GM19035 (cell line): ENCODE results near the gene PRXL2A.

Experiments
- ATAC-seq: cut with Tn5 transposase; IDR thresholded peaks from one replicate; pipeline ENCODE4 v1.9.1; 2021; ENCODE audit not compliant: unreplicated experiment

Gene PRXL2A

DNA sequence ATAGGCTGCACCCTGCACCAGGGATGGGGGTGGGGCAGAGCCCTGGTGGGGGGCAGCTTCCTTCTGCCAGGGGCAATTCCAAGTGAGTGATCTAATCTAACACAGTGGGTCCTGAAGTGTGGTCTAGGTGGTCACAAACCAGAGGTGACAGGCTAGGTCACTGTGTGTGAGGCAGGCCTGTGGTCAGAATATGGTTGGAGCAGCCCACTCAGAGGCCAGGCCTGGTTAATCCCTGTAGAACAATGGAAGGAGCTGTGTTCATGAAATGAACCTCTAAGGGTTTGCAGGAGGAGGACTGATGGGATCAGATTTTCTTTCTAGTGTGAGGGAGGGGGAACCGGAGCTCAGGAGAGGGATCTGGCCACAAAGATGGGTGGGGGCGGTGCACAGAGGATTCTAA, 35.8 kb downstream of the PRXL2A start:
- no peak for ATAC-seq

DNA sequence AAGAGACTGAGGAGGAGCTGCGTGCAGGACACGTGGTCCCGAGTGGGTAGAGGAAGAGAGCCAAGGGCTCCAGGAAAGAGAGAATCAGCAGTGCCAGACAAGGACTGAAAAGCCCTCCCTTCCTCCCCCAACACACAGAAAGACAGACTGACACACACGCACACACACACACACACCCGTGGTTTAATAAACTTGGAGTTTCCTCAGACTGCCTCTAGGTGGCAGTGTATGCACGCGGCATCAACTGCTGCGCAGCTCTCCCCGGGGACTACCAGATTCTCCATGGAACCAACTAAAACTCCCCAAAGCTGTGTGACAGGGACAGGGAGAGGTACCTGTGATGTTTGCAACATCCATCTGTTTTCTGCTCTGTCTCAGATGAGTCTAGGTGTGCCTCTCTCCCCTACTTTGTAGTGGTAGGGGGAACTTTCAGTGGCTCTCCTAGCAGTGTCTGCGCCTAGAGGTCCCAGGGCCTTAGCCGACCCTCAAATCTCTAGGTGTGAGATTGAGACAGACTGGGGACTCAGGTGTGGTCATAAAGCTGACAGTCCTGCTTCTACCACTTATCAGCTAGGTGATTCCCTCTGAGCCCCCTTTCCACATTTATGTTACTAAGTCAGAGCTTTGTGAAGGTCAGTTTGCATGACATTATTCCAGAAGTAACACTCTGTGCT, 36.4 kb downstream of the PRXL2A start:
- ATAC-seq: peak; percentile 76

DNA sequence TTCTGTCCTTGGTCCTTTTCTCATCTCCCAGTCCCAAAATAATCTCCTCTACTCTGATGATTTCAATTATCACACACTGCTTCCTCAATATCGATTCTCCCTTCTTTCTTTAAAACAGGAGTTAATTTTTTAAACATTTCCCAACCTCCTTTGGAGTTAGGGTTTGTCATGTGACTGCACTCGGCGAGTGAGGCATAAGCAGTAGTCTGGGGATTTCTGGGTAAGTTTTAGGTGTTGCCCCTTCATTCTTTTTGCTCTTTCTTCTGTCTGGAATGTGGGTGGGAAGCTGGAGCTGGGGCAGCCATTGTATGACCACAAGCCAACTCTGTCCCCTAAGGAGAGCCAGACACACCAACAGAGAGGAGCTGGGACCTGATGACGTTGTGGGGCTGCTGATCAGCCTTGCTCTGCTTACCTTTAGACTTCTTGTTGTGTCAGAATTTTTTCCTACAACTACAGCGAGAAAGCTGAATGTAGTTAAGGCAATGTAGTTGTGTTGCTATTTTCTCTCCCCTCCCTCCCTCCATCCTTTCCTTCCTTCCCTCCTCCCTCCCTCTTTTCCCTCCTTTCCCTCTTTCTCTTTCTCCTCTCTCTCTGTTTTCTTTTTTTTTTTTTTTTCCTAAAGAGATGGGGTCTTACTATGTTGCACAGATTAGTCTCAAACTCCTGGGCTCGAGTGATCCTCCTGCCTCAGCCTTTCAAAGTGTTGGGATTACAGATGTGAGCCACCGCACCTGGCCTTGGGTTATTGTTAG, 39.3 kb downstream of the PRXL2A start:
- no peak for ATAC-seq

DNA sequence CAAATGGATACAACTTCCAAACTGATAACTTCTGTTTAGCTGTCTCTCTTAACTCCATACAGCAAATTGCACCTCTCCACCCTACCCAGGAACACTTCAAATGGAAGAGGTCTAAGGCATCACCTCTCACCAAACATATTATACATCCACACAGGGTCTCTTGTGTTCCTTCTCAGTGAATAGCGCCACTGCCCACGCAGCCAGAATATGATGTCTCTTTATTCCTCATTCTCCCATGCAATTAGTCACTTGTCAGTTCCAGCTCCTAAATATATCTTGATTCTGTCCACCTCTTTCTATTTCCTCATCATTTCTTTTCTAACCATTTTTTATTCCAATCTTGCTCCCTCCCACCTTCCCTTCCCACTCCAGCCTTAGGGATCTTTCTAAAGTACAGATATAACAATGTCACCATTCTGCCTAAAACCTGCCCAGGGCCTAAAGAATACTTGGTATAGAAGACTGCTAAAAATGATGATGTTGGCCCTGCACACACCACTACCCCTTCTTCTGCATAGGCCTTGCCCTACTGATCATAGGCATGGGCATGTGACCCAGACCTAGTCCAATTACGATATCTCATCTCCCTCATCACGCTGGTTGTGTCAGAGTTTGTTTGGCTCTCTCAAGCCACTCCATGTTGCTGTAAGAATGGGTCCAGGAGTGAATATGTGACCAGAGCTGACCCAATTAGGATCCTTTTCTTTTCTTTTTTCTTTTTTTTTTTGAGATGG, 40.0 kb downstream of the PRXL2A start:
- no peak for ATAC-seq

DNA sequence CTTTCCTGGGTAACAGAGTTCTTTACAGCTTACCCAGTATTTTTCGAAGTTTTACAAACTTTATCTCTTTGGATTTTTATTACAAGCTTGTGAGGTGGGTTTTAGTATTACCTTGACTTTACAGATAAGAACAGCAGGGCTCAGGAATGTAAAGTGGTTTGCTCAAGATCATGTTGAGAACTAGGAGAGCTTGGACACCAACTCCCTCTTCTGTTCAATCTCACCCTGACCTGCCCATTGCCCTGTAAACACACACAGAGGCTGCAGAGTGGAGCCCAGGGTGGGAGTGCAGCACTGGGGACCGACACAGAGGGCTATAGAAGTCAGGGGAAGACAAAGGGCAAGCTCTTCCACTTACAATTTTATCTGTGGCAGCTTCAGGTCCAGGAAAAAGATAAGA, 41.2 kb downstream of the PRXL2A start:
- ATAC-seq: no peak

DNA sequence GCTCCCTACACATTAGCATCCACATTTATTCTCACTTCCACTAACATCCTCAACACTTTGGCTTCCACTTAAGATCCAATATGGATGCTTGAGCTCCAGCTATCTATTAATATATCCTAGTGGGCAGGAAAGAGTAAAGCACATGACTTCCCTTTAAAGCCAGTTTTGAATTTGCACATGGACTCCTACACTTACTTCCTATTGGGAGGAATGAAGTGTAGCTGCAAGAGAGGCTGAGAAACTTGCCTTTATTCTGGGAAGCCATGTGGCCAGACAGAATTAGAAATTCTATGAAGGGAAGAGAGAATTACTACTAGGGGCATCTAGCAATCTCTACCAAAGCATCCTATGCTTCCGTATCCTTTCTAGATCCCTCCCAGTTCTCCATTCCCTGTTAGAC, 42.8 kb downstream of the PRXL2A start:
- ATAC-seq: no peak

DNA sequence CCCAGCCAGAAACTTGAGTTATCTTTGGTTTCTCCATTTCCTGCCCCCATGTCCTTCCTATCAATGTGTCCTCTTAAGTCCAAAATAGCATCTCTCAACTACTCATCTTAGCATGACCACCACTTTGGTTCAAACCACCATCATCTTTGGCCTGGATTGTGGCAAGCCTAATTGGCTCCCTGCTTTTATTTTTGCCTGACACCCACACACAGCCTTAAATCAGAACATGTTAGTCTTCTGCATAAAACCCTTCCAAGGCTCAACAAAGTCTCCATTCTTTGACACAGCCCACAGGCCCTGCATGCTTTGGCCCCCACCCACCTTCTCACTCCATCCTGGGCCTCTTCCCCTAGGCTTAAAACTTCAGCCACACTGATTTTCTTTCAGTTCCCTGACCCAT, 43.7 kb downstream of the PRXL2A start:
- no peak for ATAC-seq

DNA sequence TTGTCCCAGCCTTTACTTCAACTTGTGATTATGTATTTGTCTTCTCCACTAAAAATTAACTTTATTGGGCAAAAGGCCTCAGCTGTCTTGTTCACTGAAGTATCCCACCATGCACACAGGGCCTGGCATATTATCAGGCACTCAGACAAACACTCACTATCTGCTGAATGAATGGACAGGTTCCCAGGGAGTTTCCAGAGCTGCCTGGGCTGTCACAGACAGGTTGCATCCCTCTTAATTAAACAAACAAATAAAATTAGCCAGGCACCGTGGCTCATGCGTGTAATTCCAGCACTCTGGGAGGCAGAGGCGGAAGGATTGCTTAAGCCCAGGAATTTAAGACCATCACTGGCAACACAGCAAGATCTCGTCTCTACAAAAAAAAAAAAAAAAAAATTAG, 44.3 kb downstream of the PRXL2A start:
- ATAC-seq: no peak

DNA sequence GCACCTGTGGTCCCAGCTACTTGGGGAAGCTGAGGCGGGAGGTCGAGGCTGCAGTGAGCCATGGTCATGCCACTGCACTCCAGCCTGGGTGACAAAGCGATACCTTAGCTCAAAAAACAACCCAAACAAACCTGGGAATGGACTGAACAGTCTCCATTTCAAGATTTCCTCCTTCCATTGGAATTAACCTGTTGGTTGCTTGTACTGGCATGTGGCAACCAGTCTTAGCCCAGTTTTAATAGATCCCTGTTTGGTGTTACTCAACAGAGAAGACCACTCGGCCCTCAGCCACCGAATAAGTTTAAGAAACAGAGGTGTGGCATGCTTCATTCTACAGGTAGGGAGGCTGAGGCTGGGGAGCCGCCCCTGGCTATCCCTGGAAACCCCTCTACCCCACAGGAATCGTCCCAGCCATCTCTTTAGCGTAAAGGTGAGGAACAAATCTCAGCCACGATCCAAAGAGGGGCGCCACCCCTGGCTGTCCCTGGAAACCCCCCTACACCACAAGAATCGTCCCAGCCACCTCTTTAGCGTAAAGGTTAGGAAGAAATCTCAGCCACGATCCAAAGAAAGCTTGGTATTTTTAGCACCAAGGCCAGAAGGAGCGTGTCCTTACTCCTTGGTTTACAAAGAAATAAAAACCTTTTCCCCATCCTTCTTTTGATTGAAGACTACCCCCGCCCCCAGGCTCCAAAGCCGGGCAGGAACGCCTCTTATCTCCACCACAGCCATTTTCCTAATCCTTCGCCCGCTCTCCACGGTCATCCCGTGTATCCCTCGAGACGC, 44.9 kb downstream of the PRXL2A start:
- no peak for ATAC-seq

DNA sequence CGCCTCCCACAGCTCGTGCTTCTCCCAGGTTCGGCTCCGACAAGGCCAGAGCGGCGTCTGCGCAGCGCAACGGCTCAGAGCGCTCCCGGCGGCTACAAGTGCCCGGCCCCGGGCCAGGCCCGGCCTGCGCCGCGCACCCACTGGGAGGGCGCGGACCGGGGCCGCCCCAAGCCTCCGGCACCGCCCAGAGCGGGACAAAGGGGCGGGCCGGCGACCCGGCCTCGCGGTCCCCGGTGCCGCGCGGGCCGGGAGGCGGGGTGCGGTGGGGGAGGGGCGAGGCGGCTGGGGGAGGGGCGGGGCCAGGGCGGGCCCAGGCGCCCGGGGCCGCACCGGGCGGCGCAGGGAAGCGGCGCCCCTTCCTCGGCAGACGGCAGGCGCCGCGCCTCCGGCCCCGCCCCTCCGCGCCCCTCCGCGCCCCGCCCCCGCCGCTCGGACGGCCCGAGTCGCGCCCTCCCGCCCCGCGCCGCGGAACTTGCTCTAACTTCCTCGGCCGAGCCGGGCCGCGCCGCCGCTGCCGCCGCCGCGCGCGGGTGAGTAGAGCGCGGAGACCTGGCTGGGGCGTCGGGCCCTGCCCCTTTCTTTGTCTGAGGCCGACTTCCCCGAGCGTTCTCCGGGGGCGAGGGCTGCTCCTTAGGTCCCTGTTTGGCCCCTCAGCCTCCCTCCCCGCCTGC, 45.6 kb downstream of the PRXL2A start, which contains the start of gene TSPAN14:
TSS of gene TSPAN14 (plus strand) at position 469 of the 671 bp plus-strand sequence. CDS start 34,924 bp downstream, outside the sequence.
- ATAC-seq: peak; percentile 63

DNA sequence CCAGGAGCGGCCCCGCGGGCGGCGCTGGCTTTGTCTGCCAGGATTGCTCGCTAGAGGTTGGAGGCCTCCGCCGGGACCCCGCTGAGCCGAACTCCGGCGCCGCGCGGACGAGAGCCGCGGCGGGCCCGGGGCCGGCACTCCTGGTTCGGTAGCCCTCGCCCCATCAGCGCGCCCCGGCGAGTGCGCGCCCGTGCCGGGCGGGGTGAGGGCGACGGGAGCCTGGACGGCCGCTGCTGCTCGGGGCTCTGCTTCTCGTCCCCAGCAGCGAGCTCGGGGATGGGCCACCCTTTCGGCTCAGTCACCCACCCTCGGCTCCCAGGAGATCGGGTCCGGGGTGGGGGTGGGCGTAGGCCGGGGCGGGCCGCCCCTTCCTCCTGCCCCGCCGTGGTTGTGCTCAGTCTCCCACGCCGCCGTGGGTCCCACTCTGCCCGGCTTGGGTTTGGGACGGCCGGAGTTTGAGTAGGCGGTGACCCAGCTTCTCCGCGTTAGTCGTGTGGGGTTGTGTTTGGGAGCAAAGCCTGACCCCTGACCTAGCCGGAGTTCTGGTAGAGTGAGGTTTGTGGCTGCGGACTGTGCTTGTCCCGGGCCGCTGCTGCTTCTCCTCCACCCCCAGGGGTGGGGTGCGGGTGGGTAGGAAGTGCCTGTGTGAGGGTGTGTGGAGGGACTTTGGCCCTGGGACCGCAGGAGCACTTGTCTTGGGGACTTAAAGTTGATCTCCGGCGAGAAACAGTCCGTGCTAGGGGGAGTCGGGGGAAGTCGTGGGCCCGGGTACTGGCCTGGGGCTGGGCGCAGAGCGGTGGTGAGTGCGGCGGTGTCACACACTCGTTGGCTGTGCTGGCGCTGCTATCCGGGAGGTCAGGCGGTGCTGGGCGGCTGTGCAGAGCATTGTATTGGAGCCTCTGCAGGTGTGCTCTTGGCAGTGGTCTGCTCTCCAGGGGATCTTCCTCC, 46.4 kb downstream of the PRXL2A start:
- ATAC-seq: peak; percentile 28

DNA sequence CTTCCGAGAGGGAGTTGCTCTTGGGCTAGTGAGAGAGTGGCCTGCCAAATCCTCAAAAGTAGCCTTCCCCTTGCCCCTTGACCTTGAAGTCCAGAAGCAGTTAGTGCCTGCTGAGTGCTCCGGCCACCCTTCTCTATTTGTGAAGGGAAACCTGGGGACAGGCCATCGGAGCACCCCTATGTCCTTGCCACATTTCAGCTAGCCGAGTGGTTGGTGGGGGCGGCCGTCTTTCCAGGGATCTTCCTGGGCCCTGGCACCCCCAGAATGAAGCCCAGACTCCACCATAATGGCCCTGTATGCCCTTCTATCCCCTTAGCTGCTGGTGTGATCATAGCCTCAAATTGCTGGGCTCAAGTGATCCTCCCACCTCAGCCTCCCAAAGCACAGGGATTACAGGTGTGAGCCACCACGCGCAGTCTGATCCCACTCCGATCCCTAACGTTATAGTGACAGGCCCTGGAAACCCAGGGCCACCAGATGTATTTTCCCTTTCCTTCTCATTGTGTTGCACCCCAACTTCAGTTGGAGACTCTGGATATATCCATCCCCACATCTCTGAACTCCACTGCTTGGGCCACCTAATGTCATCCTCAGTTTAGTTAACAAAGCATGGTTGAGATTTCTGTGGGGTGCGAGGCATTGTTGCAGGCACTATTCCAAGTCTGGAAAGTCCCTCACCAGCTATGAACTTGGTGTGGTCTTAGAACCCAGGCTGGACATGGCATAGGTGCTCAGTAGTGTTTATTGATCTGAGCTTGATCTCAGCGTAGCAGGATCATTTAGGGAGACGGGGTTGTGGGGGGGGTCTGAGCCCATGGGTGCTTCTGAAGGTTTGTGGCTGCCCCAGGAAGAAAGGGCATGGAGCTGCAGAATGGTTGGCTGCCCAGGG, 47.4 kb downstream of the PRXL2A start:
- ATAC-seq: no peak

DNA sequence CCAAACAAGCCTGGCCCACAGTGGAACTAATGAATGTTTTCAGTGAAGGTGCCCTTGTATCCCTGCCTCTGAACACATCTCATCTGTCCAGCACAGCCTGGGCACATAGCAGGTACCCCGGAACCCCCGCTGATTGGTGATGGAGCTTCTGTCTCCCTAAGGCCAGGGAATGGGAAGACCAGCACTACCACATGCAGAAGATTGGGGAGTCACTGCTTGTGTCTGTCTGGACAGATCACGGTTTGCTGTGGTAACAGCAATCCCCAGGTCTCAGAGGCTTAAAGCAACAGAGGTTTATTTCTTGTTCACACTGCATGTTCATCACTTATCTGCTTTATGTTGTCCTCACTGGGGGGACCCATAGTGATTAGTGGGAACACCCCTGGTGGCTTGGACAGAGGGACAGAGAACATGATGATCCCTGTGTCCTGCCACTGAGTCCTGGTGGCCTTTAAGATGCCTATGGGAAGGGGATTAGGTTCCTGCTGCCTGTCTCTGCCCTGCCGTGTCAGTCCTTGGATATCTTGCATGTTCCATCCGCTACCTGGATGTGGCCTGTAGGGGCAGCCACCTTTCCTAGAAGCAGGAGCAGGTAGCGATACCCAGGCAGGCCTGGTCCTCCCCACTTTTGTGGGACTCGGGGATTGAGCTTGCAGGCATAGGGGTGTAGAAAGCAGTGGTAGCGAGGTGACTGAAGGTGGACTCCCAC, 49.4 kb downstream of the PRXL2A start:
- ATAC-seq: no peak

DNA sequence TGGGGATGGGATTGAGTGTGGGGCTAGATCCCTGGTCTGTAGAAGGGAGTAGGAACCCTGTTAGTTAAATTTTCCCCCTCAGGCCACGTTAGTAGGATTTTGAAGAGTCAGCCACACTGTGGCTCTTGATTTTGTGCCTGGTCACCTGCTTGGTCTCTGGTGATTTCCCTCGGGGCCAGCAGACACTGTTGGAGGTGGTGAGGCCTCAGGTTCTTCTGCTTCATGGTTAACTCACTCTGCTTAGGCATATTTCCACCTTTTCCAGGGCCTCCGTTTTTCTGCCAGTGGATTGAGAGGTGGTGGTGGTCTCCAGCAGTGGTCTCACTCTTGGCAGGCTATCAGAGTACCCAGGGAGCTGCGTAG, 49.9 kb downstream of the PRXL2A start:
- no peak for ATAC-seq

DNA sequence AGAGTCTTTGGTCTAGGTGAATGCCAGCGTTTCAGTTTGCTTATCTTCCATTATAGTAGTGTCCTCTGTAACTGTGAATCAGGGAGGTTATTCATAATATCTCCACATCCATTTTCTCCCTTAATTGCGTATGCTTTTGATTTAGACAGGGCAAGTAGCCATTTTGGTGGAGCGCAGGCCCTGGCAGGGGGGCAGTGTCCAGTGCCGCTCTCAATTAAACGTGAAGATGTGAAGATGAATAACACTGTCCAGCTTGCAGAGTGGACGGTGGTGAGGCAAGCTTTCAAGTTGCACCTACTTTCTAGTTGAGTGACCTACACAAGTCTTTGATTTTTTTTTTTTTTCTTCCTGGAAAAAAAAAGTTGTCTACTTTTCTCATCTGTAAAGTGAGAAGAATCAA, 50.3 kb downstream of the PRXL2A start:
- ATAC-seq: no peak

DNA sequence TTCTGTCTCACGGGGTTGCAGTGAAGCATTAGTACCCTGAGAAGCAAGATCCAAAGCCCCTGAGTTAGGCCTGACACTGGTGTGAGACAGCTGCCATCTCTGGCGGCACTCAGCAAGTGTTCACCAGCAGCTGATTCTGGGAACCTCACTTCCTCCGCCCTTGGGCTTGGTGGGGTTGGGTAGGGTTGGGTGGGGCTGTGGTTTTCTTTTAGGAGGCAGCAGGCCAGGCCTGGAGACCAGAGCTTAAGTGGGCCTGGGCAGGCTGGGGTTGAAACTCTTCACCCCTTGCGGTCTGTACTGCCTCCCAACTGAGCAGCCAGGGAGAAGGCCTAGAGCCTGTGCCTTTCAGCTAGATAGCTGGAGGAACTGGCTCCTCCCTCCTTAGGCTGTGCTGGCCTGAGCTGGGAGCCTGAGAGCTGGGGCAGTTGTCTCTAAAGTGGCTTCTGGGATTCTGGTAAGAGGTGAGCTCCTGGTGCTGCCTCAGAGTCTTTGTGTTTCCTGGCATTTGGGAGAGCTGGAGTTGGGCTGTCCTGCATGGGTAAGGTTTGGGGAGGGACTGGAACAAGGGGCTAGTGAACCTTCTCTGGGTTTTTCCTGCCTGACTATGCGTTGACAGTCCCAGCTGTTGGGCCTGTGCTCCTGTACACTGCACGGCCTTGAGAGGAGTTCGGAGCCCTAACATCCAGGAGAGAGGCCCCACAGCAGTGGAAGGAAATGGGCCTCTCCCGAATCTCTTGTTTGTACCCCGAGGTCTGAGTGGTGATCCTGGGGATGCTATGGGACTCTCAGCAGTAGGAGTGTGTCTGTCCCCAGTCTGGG, 50.9 kb downstream of the PRXL2A start:
- peak; percentile 36 for ATAC-seq
